ENCODE results near the gene NUP188.

Gene NUP188

GRCh38 chr9:128979111-128979510, 31.6 kb downstream of the NUP188 start:
- no peak for TF ChIP-seq CTCF (IDR thresholded peaks at IDR 0.05)

GRCh38 chr9:128983536-128983935, 36.0 kb downstream of the NUP188 start:
- no peak for TF ChIP-seq CTCF (IDR thresholded peaks at IDR 0.05)

GRCh38 chr9:128986671-128987070, 39.2 kb downstream of the NUP188 start:
- TF ChIP-seq CTCF (IDR thresholded peaks at IDR 0.05), result no peak

- TF ChIP-seq CTCF (IDR thresholded peaks at IDR 0.05), result no peak
These were observed 40.3 kb downstream of the NUP188 start for GRCh38 chr9:128987805-128988204.

GRCh38 chr9:128992995-128993394, 45.5 kb downstream of the NUP188 start:
- peak; percentile 29; the same call in 1 of the 2 replicates for TF ChIP-seq CTCF (IDR thresholded peaks at IDR 0.05)

GRCh38 chr9:128995791-128996190, 48.3 kb downstream of the NUP188 start:
- no peak for TF ChIP-seq CTCF (IDR thresholded peaks at IDR 0.05)

- TF ChIP-seq CTCF (IDR thresholded peaks at IDR 0.05), result no peak
These were observed 51.0 kb downstream of the NUP188 start for GRCh38 chr9:128998462-128998861.

GRCh38 chr9:128999581-129000206, 52.2 kb downstream of the NUP188 start:
- no peak for TF ChIP-seq CTCF (IDR thresholded peaks at IDR 0.05)

Data from LNCAP (cell line).